GM12878 (cell line): ENCODE data around the gene VPS13C. TPM values are rescaled to one million over a fixed set of nuclear protein-coding genes. Genes with fewer than 3 reads are reported as not detected.

Experiments
- ATAC-seq: fragments of 200-7000 bp; cut with Tn5 transposase; 3 replicates; pipeline ENCODE4 v1.9.1; 2020; ENCODE audit warnings: mild to moderate bottlenecking, moderate library complexity
- BruUV-seq: library from RNA; stranded (reverse); fragments of 400-500 nt; replicated peaks from 2 replicates; lab custom pipeline; 2021; lab: Mats Ljungman, UMichigan
- CTCF ChIA-PET: fragments of 300-600 bp; sonication (Branson Sonifier 250); formaldehyde crosslinking; extraction: SDS; loops from one replicate; lab custom pipeline; 2021; ENCODE audit warnings: inconsistent platforms; lab: Yijun Ruan, JAX
- POLR2A ChIA-PET: fragments of 350-600 bp; formaldehyde crosslinking; extraction: SDS; loops from one replicate; lab custom pipeline; 2021; ENCODE audit warnings: inconsistent platforms; lab: Charles Lee
- RAD21 ChIA-PET: fragments of 300-600 bp; sonication (Branson Sonifier 250); formaldehyde crosslinking; loops from one replicate; lab custom pipeline; 2023; ENCODE audit warnings: antibody characterized with exemption; ENCODE audit not compliant: unreplicated experiment; lab: Charles Lee
- SMC1A ChIA-PET: fragments of 300-600 bp; sonication (Branson Sonifier 250); formaldehyde crosslinking; loops from one replicate; lab custom pipeline; 2023; ENCODE audit not compliant: unreplicated experiment, uncharacterized antibody; lab: Charles Lee
- DNase-seq: peaks from one replicate; pipeline ENCODE4 v3.0.0-alpha.2; 2011; ENCODE audit warnings: low read depth, low spot score
- FAIRE-seq: peaks from 3 replicates; lab custom pipeline; 2011; peaks lifted over from hg19 to GRCh38; lab: Jason Lieb, UNC
- H2AFZ ChIP-seq: 2 replicates; pipeline ENCODE4 v1.6.0; 2011; ENCODE audit warnings: low read depth, low read length, control low read depth; ENCODE audit not compliant: control insufficient read depth
- H3K27ac ChIP-seq: 2 replicates; pipeline ENCODE4 v1.5.1; 2011; ENCODE audit warnings: control low read depth; ENCODE audit not compliant: control insufficient read depth, insufficient read depth
- H3K27me3 ChIP-seq, 2 experiments: replicated peaks in 1 of 2; 2 replicates each; pipeline versions ENCODE4 v1.6.0 to v1.6.1; 2011; ENCODE audit warnings: low read length in 1 of 2; ENCODE audit not compliant: control insufficient read depth in 2 of 2, insufficient read depth in 2 of 2
- H3K36me3 ChIP-seq, 2 experiments: 2 replicates each; pipeline ENCODE4 v1.5.1; 2011; ENCODE audit warnings: low read length in 1 of 2; ENCODE audit not compliant: control insufficient read depth in 2 of 2, insufficient read depth in 2 of 2
- H3K4me1 ChIP-seq: 2 replicates; pipeline ENCODE4 v1.6.1; 2011; ENCODE audit warnings: mild to moderate bottlenecking, low read length, moderate library complexity, mixed read lengths; ENCODE audit not compliant: control insufficient read depth, insufficient read depth
- H3K4me2 ChIP-seq: 2 replicates; pipeline ENCODE4 v1.6.0; 2011; ENCODE audit warnings: control low read depth; ENCODE audit not compliant: control insufficient read depth, insufficient read depth
- H3K4me3 ChIP-seq: fragments of 200-600 bp; sonication (generic); 2 replicates; pipeline ENCODE4 v1.5.1; 2016
- H3K79me2 ChIP-seq: 2 replicates; pipeline ENCODE4 v1.6.0; 2011; ENCODE audit warnings: low read length; ENCODE audit not compliant: control insufficient read depth, insufficient read depth
- H3K9ac ChIP-seq: 2 replicates; pipeline ENCODE4 v1.8.0; 2011; ENCODE audit warnings: low read length, control low read depth, mixed read lengths; ENCODE audit not compliant: control insufficient read depth, insufficient read depth
- H3K9me3 ChIP-seq: replicated peaks from 3 replicates; pipeline ENCODE4 v1.5.1; 2011; ENCODE audit warnings: mild to moderate bottlenecking, low read length; ENCODE audit not compliant: control insufficient read depth, insufficient read depth
- H4K20me1 ChIP-seq: 2 replicates; pipeline ENCODE4 v1.6.0; 2011; ENCODE audit not compliant: control insufficient read depth, insufficient read depth
- ASH2L ChIP-seq: fragments of 300-600, 200-600 bp; sonication (generic); IDR thresholded peaks from 2 replicates; pipeline ENCODE4 v1.6.1; 2017; ENCODE audit warnings: low read depth, mild to moderate bottlenecking, borderline replicate concordance
- ATF2 ChIP-seq: IDR thresholded peaks from 2 replicates; pipeline ENCODE4 v1.6.1; 2012; ENCODE audit warnings: low read length, inconsistent platforms
- ATF7 ChIP-seq: fragments of 450-650 bp; IDR thresholded peaks from 2 replicates; pipeline ENCODE4 v1.6.1; 2016; ENCODE audit warnings: low read depth, mild to moderate bottlenecking
- CHD2 ChIP-seq: IDR thresholded peaks from 2 replicates; pipeline ENCODE4 v1.6.1; 2011; ENCODE audit warnings: low read depth, low read length, improper control_type of control experiment, borderline replicate concordance
- DPF2 ChIP-seq: fragments of 450-650 bp; IDR thresholded peaks from 2 replicates; pipeline ENCODE4 v1.6.1; 2017; ENCODE audit warnings: mild to moderate bottlenecking
- FOS ChIP-seq: IDR thresholded peaks from 3 replicates; pipeline ENCODE4 v1.6.1; 2011; ENCODE audit warnings: borderline replicate concordance; ENCODE audit not compliant: insufficient read length; ENCODE audit errors: extremely low read depth
- FOXK2 ChIP-seq: fragments of 450-650 bp; IDR thresholded peaks from 2 replicates; pipeline ENCODE4 v1.6.1; 2017; ENCODE audit warnings: mild to moderate bottlenecking, moderate library complexity
- HDAC2 ChIP-seq: fragments of 200-600 bp; sonication (generic); IDR thresholded peaks from 2 replicates; pipeline ENCODE4 v1.6.1; 2017
- HSF1 ChIP-seq: fragments of 150-350 bp; IDR thresholded peaks from 2 replicates; pipeline ENCODE4 v1.6.1; 2014; ENCODE audit warnings: mild to moderate bottlenecking, low read depth, low read length
- MTA2 ChIP-seq: fragments of 450-650 bp; IDR thresholded peaks from 2 replicates; pipeline ENCODE4 v1.6.1; 2016; ENCODE audit warnings: low read depth, mild to moderate bottlenecking, moderate library complexity
- NBN ChIP-seq: fragments of 450-650 bp; IDR thresholded peaks from 2 replicates; pipeline ENCODE4 v1.6.1; 2016
- NFXL1 ChIP-seq: fragments of 450-650 bp; IDR thresholded peaks from 2 replicates; pipeline ENCODE4 v1.6.1; 2017; ENCODE audit warnings: antibody characterized with exemption, mild to moderate bottlenecking, borderline replicate concordance
- NFYA ChIP-seq: IDR thresholded peaks from 2 replicates; pipeline ENCODE4 v1.6.1; 2011; ENCODE audit warnings: low read depth, mild to moderate bottlenecking, low read length, improper control_type of control experiment, borderline replicate concordance
- NR2C2 ChIP-seq: IDR thresholded peaks from 2 replicates; pipeline ENCODE4 v1.6.1; 2011; ENCODE audit warnings: borderline replicate concordance, low read depth; ENCODE audit not compliant: control insufficient read depth, insufficient read length
- POLR2A ChIP-seq: IDR thresholded peaks from 2 replicates; pipeline ENCODE4 v1.6.1; 2011; ENCODE audit warnings: low read depth, mild to moderate bottlenecking, low read length
- RBBP5 ChIP-seq: fragments of 200-600 bp; sonication (generic); conservative IDR thresholded peaks from 2 replicates; pipeline ENCODE4 v1.6.1; 2016
- SP1 ChIP-seq: IDR thresholded peaks from one replicate; pipeline ENCODE4 v1.6.1; 2011; ENCODE audit warnings: low read depth, low read length
- SRF ChIP-seq, 2 experiments: IDR thresholded peaks; 2 replicates each; pipeline ENCODE4 v1.6.1; 2011; ENCODE audit warnings: low read depth in 2 of 2, low read length in 2 of 2, mild to moderate bottlenecking in 1 of 2, moderate library complexity in 1 of 2
- SUPT20H ChIP-seq: IDR thresholded peaks from 2 replicates; pipeline ENCODE4 v1.6.1; 2011; ENCODE audit warnings: low read depth, mild to moderate bottlenecking, low read length, moderate library complexity, borderline replicate concordance; ENCODE audit not compliant: control insufficient read depth
- SUZ12 ChIP-seq: fragments of 200-600 bp; sonication (generic); IDR thresholded peaks from one replicate; pipeline ENCODE4 v1.6.1; 2018; ENCODE audit warnings: antibody characterized with exemption, mild to moderate bottlenecking; ENCODE audit not compliant: unreplicated experiment
- ZNF687 ChIP-seq: fragments of 450-650 bp; IDR thresholded peaks from 2 replicates; pipeline ENCODE4 v1.6.1; 2017; ENCODE audit warnings: mild to moderate bottlenecking, moderate library complexity
- in situ Hi-C: fragments of 300-500 bp; cut with MboI; formaldehyde crosslinking; loops from 9 replicates; pipeline ENCODE4 v1.14.3; 2018; ENCODE audit warnings: mixed read lengths
- intact Hi-C: fragments of 100-400 bp; cut with micrococcal nuclease; formaldehyde crosslinking; loops from one replicate; pipeline ENCODE4 v1.14.2; 2022; ENCODE audit not compliant: unreplicated experiment
- polyA plus RNA-seq, 11 experiments: library from polyadenylated mRNA; depleted of rRNA in 4 of 11; unstranded in 6 of 11; stranded (reverse) in 5 of 11; fragments of >200 nt; fragmentation: Nextera tagmentation in 4 of 11; fragmentation: Illumina TruSeq in 1 of 11; extraction: Ambion mirVana in 4 of 11; extraction: Trizol in 1 of 11; gene quantifications; 1 replicate in 1 of 11; 2 replicates in 10 of 11; pipeline versions ENCODE4 v1.2.1 to v1.2.3, GENCODE V29; 2011 to 2016; ENCODE audit warnings: inconsistent platforms in 2 of 11, missing spikeins in 2 of 11, low read depth in 1 of 11
- total RNA-seq, 4 experiments: library from RNA; depleted of rRNA in 3 of 4; stranded (reverse); fragments of >200 nt in 3 of 4; fragmentation: Illumina TruSeq in 1 of 4; extraction: Trizol in 1 of 4; gene quantifications; 2 replicates each; pipeline versions ENCODE4 v1.2.1 to v1.2.3, GENCODE V29; 2013 to 2021

The VPS13C gene
- total and polyA plus RNA-seq, 10 of the 15 experiments (the other 5 are each of a cell fraction or from before 2014, with no cell fraction given), result 9.3 to 53.1 (median 31.8) TPM

GRCh38 chr15:61935493-61935892 lies 124.8 kb downstream of the VPS13C start (continued):
- TF ChIP-seq ZNF687 (no peak), CHD2 (no peak), FOS (no peak), NFYA (no peak), NBN (no peak), NFXL1 (no peak), DPF2 (no peak), HDAC2 (no peak), MTA2 (no peak), ATF7 (no peak), FOXK2 (no peak), RBBP5 (no peak)

- TF ChIP-seq ASH2L (no peak), POLR2A (no peak), HSF1 (no peak), NR2C2 (no peak), ATF2 (no peak), SP1 (no peak), SRF (IDR thresholded peaks at IDR 0.05; ENCODE audit: low read depth in 2 of 2, low read length in 2 of 2) (no peak), SUPT20H (no peak), SUZ12 (no peak)
- H4K20me1 ChIP-seq, result no peaks in the 10 kb centered on the region
- ChIA-PET SMC1A (interaction anchor here (1.3 kb wide), 1 partner anchor 97 kb away, joined by 3 read pairs; no protein-coding TSS in a partner anchor), POLR2A (no interaction called here), CTCF (interaction anchor here (0.7 to 0.9 kb wide), 2 partner anchors 57 to 751 kb away, joined by 3 read pairs; no protein-coding TSS in a partner anchor), RAD21 (no interaction called here)
- FAIRE-seq (no peak), DNase-seq (no peak), ATAC-seq (no peak)
- no peaks in the 10 kb centered on the region for H3K9me3 ChIP-seq
- H3K9ac ChIP-seq, result no peak overlapping the region
- H3K36me3 ChIP-seq, result peaks cover 0 to 9% of the 10 kb centered on the region in 2 experiments; a peak in 3 of 4 replicates
- in situ Hi-C loops, result no loop called here
- no TSS peak for BruUV-seq
- intact Hi-C loops, result no loop called here
- no peak overlapping the region for H3K4me2 ChIP-seq
- H3K4me3 ChIP-seq, result no peak overlapping the region
- H3K4me1 ChIP-seq, result no peaks in the 10 kb centered on the region
- no peak overlapping the region for H3K27ac ChIP-seq
- no peaks in the 10 kb centered on the region for H3K27me3 ChIP-seq
- no peaks in the 10 kb centered on the region for H3K79me2 ChIP-seq
- H2AFZ ChIP-seq, result no peak overlapping the region
These were observed 130.8 kb downstream of the VPS13C start for GRCh38 chr15:61929452-61929851.
